Activated CD8-positive, alpha-beta memory T cell treated with anti-CD3 and anti-CD28 coated beads, Interleukin-2, amount 10 ng/mL, durations not matched to agents 7 days and 5 days (primary cell): ENCODE measurements around the gene SERPINB2. TPM values are rescaled to one million over a fixed set of nuclear protein-coding genes. Genes with fewer than 3 reads are reported as not detected.

ENCODE experiments used
- ATAC-seq: fragments of 150-1000 bp; cut with Tn5 transposase; one replicate; pipeline ENCODE4 v1.10.0; 2021; ENCODE audit warnings: moderate library complexity
- CTCF ChIA-PET: fragments of 350-600 bp; sonication (Branson Sonifier 250); formaldehyde crosslinking; loops from one replicate; lab custom pipeline; 2021; ENCODE audit warnings: antibody characterized with exemption; lab: Charles Lee
- DNase-seq: peaks from one replicate; pipeline ENCODE4 v3.0.0-alpha.2; 2020
- H3K27ac Mint-ChIP-seq: one replicate; pipeline ENCODE4 v1.8.0; 2021; ENCODE audit warnings: mild to moderate bottlenecking, mixed read lengths
- H3K27me3 Mint-ChIP-seq: one replicate; pipeline ENCODE4 v1.8.0; 2021; ENCODE audit warnings: mixed read lengths
- H3K36me3 Mint-ChIP-seq: one replicate; pipeline ENCODE4 v1.8.0; 2021; ENCODE audit warnings: mild to moderate bottlenecking, mixed read lengths
- H3K4me1 Mint-ChIP-seq: one replicate; pipeline ENCODE4 v1.8.0; 2021; ENCODE audit warnings: mixed read lengths
- H3K4me3 Mint-ChIP-seq: one replicate; pipeline ENCODE4 v1.8.0; 2021; ENCODE audit warnings: mild to moderate bottlenecking, moderate library complexity, mixed read lengths
- H3K9me3 Mint-ChIP-seq: one replicate; pipeline ENCODE4 v1.8.0; 2022; ENCODE audit warnings: low read depth, mixed read lengths
- total RNA-seq, 2 experiments: library from RNA; stranded (reverse); gene quantifications; one replicate each; pipeline ENCODE4 v1.2.3, GENCODE V29; 2021

Gene SERPINB2
- total RNA-seq, 2 experiments from 2014 or later = not detected

- Mint-ChIP-seq H3K4me1 (no peaks in the 10 kb centered on the region), H3K27me3 (peaks cover 8% of the 10 kb centered on the region), H3K36me3 (no peaks in the 10 kb centered on the region), H3K4me3 (no peak overlapping the region), H3K27ac (no peak overlapping the region), H3K9me3 (no peaks in the 10 kb centered on the region)
- ATAC-seq (no peak), DNase-seq (no peak)
- CTCF ChIA-PET = interaction anchor here (0.7 kb wide), 1 partner anchor 85 kb away, joined by 3 read pairs; no protein-coding TSS in a partner anchor
Measured at GRCh38 chr18:63894106-63894772, 6.7 kb downstream of the SERPINB2 start.

GRCh38 chr18:63895190-63895589, 7.7 kb downstream of the SERPINB2 start:
- CTCF ChIA-PET = no interaction called here
- H3K36me3 Mint-ChIP-seq = no peaks in the 10 kb centered on the region

GRCh38 chr18:63897072-63897471, 9.6 kb downstream of the SERPINB2 start:
- Mint-ChIP-seq H3K9me3 (no peaks in the 10 kb centered on the region), H3K4me3 (no peak overlapping the region), H3K27me3 (peaks cover 15% of the 10 kb centered on the region), H3K4me1 (no peaks in the 10 kb centered on the region), H3K27ac (no peak overlapping the region), H3K36me3 (no peaks in the 10 kb centered on the region)
- DNase-seq = no peak
- no peak for ATAC-seq
- CTCF ChIA-PET = no interaction called here

More at GRCh38 chr18:63895190-63895589, 7.7 kb downstream of the SERPINB2 start:
- Mint-ChIP-seq H3K27ac (no peak overlapping the region), H3K4me3 (no peak overlapping the region), H3K9me3 (no peaks in the 10 kb centered on the region), H3K27me3 (peaks cover 8% of the 10 kb centered on the region), H3K4me1 (no peaks in the 10 kb centered on the region)
- ATAC-seq (no peak), DNase-seq (no peak)

- no peaks in the 10 kb centered on the region for H3K4me1 Mint-ChIP-seq
- H3K27me3 Mint-ChIP-seq = peaks cover 16% of the 10 kb centered on the region
- H3K36me3 Mint-ChIP-seq = no peaks in the 10 kb centered on the region
- no peak for ATAC-seq
- CTCF ChIA-PET = no interaction called here
- no peak overlapping the region for H3K4me3 Mint-ChIP-seq
- H3K9me3 Mint-ChIP-seq = no peaks in the 10 kb centered on the region
- H3K27ac Mint-ChIP-seq = no peak overlapping the region
- no peak for DNase-seq
Measured at GRCh38 chr18:63899206-63899605, 11.7 kb downstream of the SERPINB2 start.

- ATAC-seq = no peak
- DNase-seq = no peak
- CTCF ChIA-PET = no interaction called here
- no peaks in the 10 kb centered on the region for H3K36me3 Mint-ChIP-seq
- no peak overlapping the region for H3K27ac Mint-ChIP-seq
- peaks cover 17% of the 10 kb centered on the region for H3K27me3 Mint-ChIP-seq
- H3K9me3 Mint-ChIP-seq = no peaks in the 10 kb centered on the region
- no peaks in the 10 kb centered on the region for H3K4me1 Mint-ChIP-seq
- no peak overlapping the region for H3K4me3 Mint-ChIP-seq
Measured at GRCh38 chr18:63903851-63904570, 16.5 kb downstream of the SERPINB2 start.

GRCh38 chr18:63904694-63905093, 17.2 kb downstream of the SERPINB2 start:
- no peak overlapping the region for H3K4me3 Mint-ChIP-seq
- H3K36me3 Mint-ChIP-seq = no peaks in the 10 kb centered on the region
- CTCF ChIA-PET = no interaction called here
- DNase-seq (no peak), ATAC-seq (no peak)
- no peaks in the 10 kb centered on the region for H3K9me3 Mint-ChIP-seq
- no peaks in the 10 kb centered on the region for H3K4me1 Mint-ChIP-seq
- no peak overlapping the region for H3K27ac Mint-ChIP-seq
- H3K27me3 Mint-ChIP-seq = peaks cover 17% of the 10 kb centered on the region

- CTCF ChIA-PET = no interaction called here
- DNase-seq (no peak), ATAC-seq (no peak)
- H3K36me3 Mint-ChIP-seq = no peaks in the 10 kb centered on the region
- no peaks in the 10 kb centered on the region for H3K9me3 Mint-ChIP-seq
- no peak overlapping the region for H3K27ac Mint-ChIP-seq
- peaks cover 16% of the 10 kb centered on the region for H3K27me3 Mint-ChIP-seq
- no peak overlapping the region for H3K4me3 Mint-ChIP-seq
- no peaks in the 10 kb centered on the region for H3K4me1 Mint-ChIP-seq
Measured at GRCh38 chr18:63905361-63905760, 17.9 kb downstream of the SERPINB2 start.

GRCh38 chr18:63906056-63906455, 18.6 kb downstream of the SERPINB2 start:
- CTCF ChIA-PET = no interaction called here
- H3K4me1 Mint-ChIP-seq = no peaks in the 10 kb centered on the region
- no peak overlapping the region for H3K27ac Mint-ChIP-seq
- H3K36me3 Mint-ChIP-seq = no peaks in the 10 kb centered on the region
- H3K4me3 Mint-ChIP-seq = no peak overlapping the region
- ATAC-seq (no peak), DNase-seq (no peak)
- no peaks in the 10 kb centered on the region for H3K9me3 Mint-ChIP-seq
- H3K27me3 Mint-ChIP-seq = peaks cover 10% of the 10 kb centered on the region

GRCh38 chr18:63907664-63908063, 20.2 kb downstream of the SERPINB2 start, which contains the start of gene SERPINB10:
TSS of gene SERPINB10 (plus strand) at chr18:63907958. CDS start at chr18:63915511, 7,553 bp downstream.
- peaks cover 18% of the 10 kb centered on the region for H3K27me3 Mint-ChIP-seq
- H3K27ac Mint-ChIP-seq = no peak within 1 kb of the TSS
- no peaks in the 10 kb centered on the region for H3K36me3 Mint-ChIP-seq
- no peak within 1 kb of the TSS for H3K4me3 Mint-ChIP-seq
- ATAC-seq (no peak), DNase-seq (no peak)
- no peaks in the 10 kb centered on the region for H3K9me3 Mint-ChIP-seq
- no peaks in the 10 kb centered on the region for H3K4me1 Mint-ChIP-seq
- CTCF ChIA-PET = no interaction called here

- H3K9me3 Mint-ChIP-seq = no peaks in the 10 kb centered on the region
- H3K36me3 Mint-ChIP-seq = no peaks in the 10 kb centered on the region
- H3K4me3 Mint-ChIP-seq = no peak overlapping the region
- ATAC-seq = no peak
- H3K27me3 Mint-ChIP-seq = peaks cover 28% of the 10 kb centered on the region
- CTCF ChIA-PET = interaction anchor here (1.6 kb wide), 1 partner anchor 27 kb away, joined by 5 read pairs; no protein-coding TSS in a partner anchor
- H3K27ac Mint-ChIP-seq = no peak overlapping the region
- no peaks in the 10 kb centered on the region for H3K4me1 Mint-ChIP-seq
- no peak for DNase-seq
Measured at GRCh38 chr18:63908858-63909257, 21.4 kb downstream of the SERPINB2 start.

GRCh38 chr18:63909870-63910269, 22.4 kb downstream of the SERPINB2 start:
- DNase-seq (no peak), ATAC-seq (no peak)
- no peak overlapping the region for H3K4me3 Mint-ChIP-seq
- no peak overlapping the region for H3K27ac Mint-ChIP-seq
- H3K27me3 Mint-ChIP-seq = peaks cover 24% of the 10 kb centered on the region
- H3K4me1 Mint-ChIP-seq = no peaks in the 10 kb centered on the region
- CTCF ChIA-PET = interaction anchor here (1.6 kb wide), 1 partner anchor 26 kb away, joined by 5 read pairs; no protein-coding TSS in a partner anchor
- H3K9me3 Mint-ChIP-seq = no peaks in the 10 kb centered on the region
- no peaks in the 10 kb centered on the region for H3K36me3 Mint-ChIP-seq

- H3K27me3 Mint-ChIP-seq = peaks cover 43% of the 10 kb centered on the region
- H3K9me3 Mint-ChIP-seq = no peaks in the 10 kb centered on the region
- ATAC-seq (no peak), DNase-seq (no peak)
- no peak overlapping the region for H3K27ac Mint-ChIP-seq
- H3K4me1 Mint-ChIP-seq = no peaks in the 10 kb centered on the region
- H3K36me3 Mint-ChIP-seq = no peaks in the 10 kb centered on the region
- CTCF ChIA-PET = no interaction called here
- H3K4me3 Mint-ChIP-seq = no peak overlapping the region
Measured at GRCh38 chr18:63917817-63918216, 30.3 kb downstream of the SERPINB2 start.

GRCh38 chr18:63922049-63922448, 34.5 kb downstream of the SERPINB2 start:
- no peaks in the 10 kb centered on the region for H3K36me3 Mint-ChIP-seq
- CTCF ChIA-PET = interaction anchor here (2.6 kb wide), 1 partner anchor 14 kb away, joined by 11 read pairs; no protein-coding TSS in a partner anchor
- H3K4me1 Mint-ChIP-seq = no peaks in the 10 kb centered on the region
- no peaks in the 10 kb centered on the region for H3K9me3 Mint-ChIP-seq
- H3K27me3 Mint-ChIP-seq = peaks cover 45% of the 10 kb centered on the region
- no peak overlapping the region for H3K27ac Mint-ChIP-seq
- DNase-seq = no peak
- H3K4me3 Mint-ChIP-seq = no peak overlapping the region
- ATAC-seq = no peak

- no peak for ATAC-seq
- CTCF ChIA-PET = no interaction called here
- no peaks in the 10 kb centered on the region for H3K4me1 Mint-ChIP-seq
Measured at GRCh38 chr18:63924551-63924950, 37.0 kb downstream of the SERPINB2 start.

More at GRCh38 chr18:63924551-63924950, 37.0 kb downstream of the SERPINB2 start:
- peaks cover 39% of the 10 kb centered on the region for H3K27me3 Mint-ChIP-seq
- H3K9me3 Mint-ChIP-seq = no peaks in the 10 kb centered on the region
- H3K36me3 Mint-ChIP-seq = no peaks in the 10 kb centered on the region
- H3K4me3 Mint-ChIP-seq = no peak overlapping the region
- no peak for DNase-seq
- no peak overlapping the region for H3K27ac Mint-ChIP-seq
